ENCODE measurements around the gene TREM2. TPM values are rescaled to one million over a fixed set of nuclear protein-coding genes. Genes with fewer than 3 reads are reported as not detected.

The TREM2 gene
- total and polyA plus RNA-seq, 2 of the 8 experiments (the other 6 are each of a cell fraction or from before 2014, with no cell fraction given): 0.20 TPM; not detected in 1

DNA sequence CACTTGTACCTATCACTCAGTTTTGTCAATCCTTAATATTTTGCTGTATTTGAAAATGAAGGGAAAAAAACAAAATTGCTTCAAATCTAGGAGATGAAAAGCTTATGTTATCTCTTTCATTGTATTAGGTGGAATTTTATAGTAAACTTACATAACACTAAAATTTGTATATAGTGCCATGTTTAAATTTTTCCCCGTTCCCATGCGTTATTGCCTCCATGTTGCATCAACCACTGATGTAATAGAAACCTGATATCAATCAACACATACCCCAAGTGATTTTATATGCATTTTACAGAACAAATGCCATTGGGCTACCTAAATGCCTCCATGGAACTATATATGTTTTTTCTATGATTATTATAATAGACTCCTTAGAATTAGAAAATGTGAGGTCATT is 14.8 kb upstream of the TREM2 start:
- Histone ChIP-seq H3K9ac (replicated peaks in 1 of 4; ENCODE audit: extremely low read depth in 1 of 4, low read depth in 3 of 4, low read length in 3 of 4) (no peak overlapping the region), H3K27me3 (replicated peaks in 1 of 4; ENCODE audit: control insufficient read depth in 3 of 4, extremely low read depth in 1 of 4, insufficient read depth in 3 of 4, low read length in 3 of 4) (no peaks in the 10 kb centered on the region), H3K23ac (ENCODE audit: insufficient read length) (no peak overlapping the region), H3K27ac (ENCODE audit: low read depth, low read length) (no peak overlapping the region), H2AFZ (ENCODE audit: low read length) (no peak overlapping the region), H2BK12ac (ENCODE audit: low read depth, low read length) (no peak overlapping the region), H3K56ac (replicated peaks; ENCODE audit: insufficient read length, low read depth, low read length) (no peak overlapping the region), H3K79me2 (ENCODE audit: control insufficient read depth in 1 of 2, insufficient read depth in 2 of 2, low read length in 2 of 2) (no peaks in the 10 kb centered on the region), H4K91ac (replicated peaks; ENCODE audit: insufficient read length, low read length) (no peak overlapping the region), H3K4ac (replicated peaks; ENCODE audit: insufficient read length, low read depth, low read length) (no peak overlapping the region), H2BK20ac (ENCODE audit: low read length) (no peak overlapping the region), H3K14ac (ENCODE audit: insufficient read length) (no peak overlapping the region), H3K79me1 (ENCODE audit: low read depth, low read length) (no peaks in the 10 kb centered on the region), H2AK5ac (ENCODE audit: low read depth, low read length) (no peak overlapping the region), H2BK120ac (replicated peaks; ENCODE audit: low read depth, low read length) (no peak overlapping the region), H4K8ac (ENCODE audit: extremely low read depth, insufficient read depth, low read length) (no peak overlapping the region), H3K4me1 (replicated peaks in 1 of 4; ENCODE audit: control insufficient read depth in 3 of 4, insufficient read depth in 4 of 4, low read length in 3 of 4) (peaks cover 0 to 4% (median 0%) of the 10 kb centered on the region in 4 experiments; a peak in 1 of 7 replicates), H3K4me3 (ENCODE audit: extremely low read depth in 1 of 4, insufficient read depth in 2 of 4, low read depth in 3 of 4, low read length in 4 of 4) (no peak overlapping the region), H2BK5ac (ENCODE audit: low read depth, low read length) (no peak overlapping the region), H2BK15ac (ENCODE audit: low read length) (no peak overlapping the region), H3K18ac (ENCODE audit: extremely low read depth, low read length) (no peak overlapping the region), H3K36me3 (ENCODE audit: control insufficient read depth in 2 of 4, insufficient read depth in 4 of 4, low read length in 3 of 4) (no peaks in the 10 kb centered on the region), H4K20me1 (replicated peaks in 1 of 2; ENCODE audit: control insufficient read depth in 1 of 2, insufficient read depth in 2 of 2, low read length in 2 of 2) (no peaks in the 10 kb centered on the region), H3K23me2 (ENCODE audit: low read depth, low read length) (no peaks in the 10 kb centered on the region; the same call in 1 of the 2 replicates), H3K4me2 (ENCODE audit: insufficient read depth in 1 of 2, low read depth in 2 of 2, low read length in 2 of 2) (no peak overlapping the region), H4K5ac (ENCODE audit: insufficient read length, low read depth, low read length) (no peak overlapping the region), H3K9me3 (ENCODE audit: insufficient read depth in 2 of 2, low read depth in 1 of 2, low read length in 1 of 2) (no peaks in the 10 kb centered on the region; a peak in 1 of 4 replicates)
- ChIA-PET POLR2A (ENCODE audit: partially characterized antibody) (interaction anchor here (0.6 kb wide), 1 partner anchor 40 kb away, joined by 4 read pairs; no protein-coding TSS in a partner anchor), CTCF (ENCODE audit: partially characterized antibody) (interaction anchor here (1.5 to 2.3 kb wide), 3 partner anchors 12 to 142 kb away, joined by 6 to 12 read pairs (median 9); no protein-coding TSS in a partner anchor)
- FAIRE-seq: no peak
- no peak for DNase-seq (ENCODE audit: low read depth in 1 of 2, low spot score in 2 of 2)
- 88% methylated on average over 2 of the region's 2 CpGs; no CpG with 5 or more reads in 1 of the 2 experiments for WGBS, 2 experiments (ENCODE audit: extremely low coverage in 1 of 2, insufficient coverage in 1 of 2, insufficient read length in 1 of 2, insufficient replicate concordance in 2 of 2, low coverage in 1 of 2, low lambda C conversion rate in 2 of 2, missing lambda C conversion rate in 1 of 2)
- no peak for TF ChIP-seq CHD2 (IDR thresholded peaks at IDR 0.05; ENCODE audit: low read length)
- no peak for TF ChIP-seq YY1 (IDR thresholded peaks at IDR 0.05; ENCODE audit: low read depth, low read length)
- no peak for TF ChIP-seq CEBPB (IDR thresholded peaks at IDR 0.05; ENCODE audit: low read depth, low read length)
- no peak for TF ChIP-seq KDM1A (IDR thresholded peaks at IDR 0.05; ENCODE audit: borderline replicate concordance, low read length)
- TF ChIP-seq ATF3 (IDR thresholded peaks at IDR 0.05; ENCODE audit: insufficient read depth, low read depth, low read length): no peak
- TF ChIP-seq TCF12 (IDR thresholded peaks at IDR 0.05; ENCODE audit: low read depth, low read length): no peak
- TF ChIP-seq SAP30 (IDR thresholded peaks at IDR 0.05; ENCODE audit: insufficient read depth, insufficient replicate concordance, low read length): no peak
- no peak for TF ChIP-seq CREB1 (IDR thresholded peaks at IDR 0.05)
- no peak for TF ChIP-seq RNF2 (IDR thresholded peaks at IDR 0.05; ENCODE audit: borderline replicate concordance, low read depth, low read length, missing control alignments, poor library complexity, severe bottlenecking)
- TF ChIP-seq SP1 (IDR thresholded peaks at IDR 0.05; ENCODE audit: low read depth, low read length): no peak
- no peak for TF ChIP-seq CTBP2 (IDR thresholded peaks at IDR 0.05; ENCODE audit: borderline replicate concordance, insufficient read depth, insufficient read length, low read length)
- TF ChIP-seq POU5F1 (IDR thresholded peaks at IDR 0.05; ENCODE audit: low read depth, low read length): no peak
- no peak for TF ChIP-seq SIN3A (conservative IDR thresholded peaks at IDR 0.05 in 1 of 2, IDR thresholded peaks at IDR 0.05 in 1 of 2; ENCODE audit: low read depth in 1 of 2, low read length in 2 of 2)
- TF ChIP-seq SP2 (IDR thresholded peaks at IDR 0.05; ENCODE audit: low read length): no peak
